DMS79 (cell line): ENCODE data around the gene ZSWIM3.
"Not testable (repeated sequence)": the region's sequence is repeated elsewhere in the genome, so short reads cannot be mapped to it uniquely, and the experiment has no call there.

Experiments used
- DNase-seq: peaks from one replicate; lab custom pipeline; 2025; lab: John Stamatoyannopoulos, UW

ZSWIM3 gene

GRCh38 chr20:45857114-45857881, at the start of gene ZSWIM3, which contains the start of gene ACOT8:
ZSWIM3 (plus strand) TSS chr20:45857614; CDS start chr20:45857826, 212 bp downstream.
ACOT8 (minus strand) TSS chr20:45857392; CDS start chr20:45857315, 77 bp downstream.
- DNase-seq: peak; percentile 91

DNA sequence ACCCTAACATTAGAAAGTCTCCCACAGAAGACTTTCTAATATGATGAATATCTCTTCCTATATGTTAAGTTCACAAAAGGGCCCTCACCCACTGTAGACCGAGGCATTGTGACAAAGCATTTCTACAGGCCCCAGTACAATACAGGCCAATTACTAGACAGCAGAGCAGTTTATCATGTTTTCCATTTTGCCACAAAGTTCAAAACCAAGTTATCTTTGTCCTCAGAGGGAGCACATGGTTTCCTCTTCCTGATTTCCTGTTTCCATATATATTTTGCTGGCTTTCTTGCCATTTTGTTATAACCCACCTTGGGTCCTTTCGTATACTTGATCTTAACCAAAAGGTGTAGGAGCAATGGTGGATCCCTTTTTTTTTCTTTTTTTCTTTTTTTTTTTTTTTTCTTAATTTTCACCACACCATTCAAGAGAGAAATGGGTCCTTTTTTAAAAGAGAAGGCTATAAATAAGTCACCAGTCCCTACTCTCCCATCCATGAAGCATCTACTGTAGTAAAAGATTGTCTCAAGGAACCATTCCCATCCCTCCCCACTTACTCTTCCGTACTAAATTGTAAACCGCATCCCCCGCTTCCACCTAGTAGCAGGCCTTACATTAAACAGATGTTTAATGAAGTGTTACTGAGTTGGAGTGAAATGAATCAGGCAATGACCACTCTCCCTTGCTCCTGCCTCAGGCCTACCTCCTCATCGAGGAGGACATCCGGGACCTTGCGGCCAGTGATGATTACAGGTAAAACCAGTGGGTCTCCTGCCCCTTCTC, 47.0 kb upstream of the ZSWIM3 start:
- DNase-seq: no peak

GRCh38 chr20:45812157-45813005, 45.0 kb upstream of the ZSWIM3 start, which contains the start of gene UBE2C:
UBE2C (plus strand) TSS chr20:45812644; CDS start chr20:45812696, 52 bp downstream.
- DNase-seq: peak; percentile 91

DNA sequence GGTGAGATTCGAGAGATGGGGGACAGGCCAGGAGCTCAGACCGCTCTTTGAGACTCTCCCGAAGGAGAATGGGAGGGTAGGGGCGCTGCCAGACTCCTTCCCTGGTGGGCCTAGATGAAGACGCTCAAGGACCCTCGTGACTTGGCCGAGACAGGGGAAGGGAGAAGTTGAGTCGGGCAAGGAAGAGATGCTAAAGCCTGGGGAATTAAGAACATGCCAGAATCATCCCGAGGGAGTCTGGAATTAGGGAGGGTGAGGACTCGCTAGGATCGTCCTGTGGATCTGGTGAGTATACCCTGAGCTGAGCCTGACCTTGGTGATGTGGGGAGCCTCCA, 44.4 kb upstream of the ZSWIM3 start:
- no peak for DNase-seq

DNA sequence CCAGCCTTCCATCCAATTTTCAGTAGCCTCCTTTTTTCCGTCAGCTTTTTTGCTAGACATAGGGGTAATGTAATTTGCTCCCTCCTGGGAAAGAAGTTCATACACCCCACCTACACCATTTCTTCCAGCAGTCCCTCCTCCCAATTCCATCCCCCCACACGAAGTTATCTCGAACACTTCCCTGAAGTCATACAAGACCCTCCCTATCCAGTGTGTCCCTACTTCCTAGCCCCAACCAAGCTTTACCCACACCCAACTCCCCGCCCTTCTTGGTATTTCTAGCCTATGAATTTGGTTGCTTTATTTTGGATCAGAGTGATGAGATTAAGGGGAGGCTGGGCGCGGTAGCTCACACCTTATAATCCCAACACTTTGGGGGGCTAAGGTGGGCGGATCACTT, 43.9 kb upstream of the ZSWIM3 start:
- no peak for DNase-seq

GRCh38 chr20:45814314-45814713, 43.1 kb upstream of the ZSWIM3 start:
- no peak for DNase-seq

DNA sequence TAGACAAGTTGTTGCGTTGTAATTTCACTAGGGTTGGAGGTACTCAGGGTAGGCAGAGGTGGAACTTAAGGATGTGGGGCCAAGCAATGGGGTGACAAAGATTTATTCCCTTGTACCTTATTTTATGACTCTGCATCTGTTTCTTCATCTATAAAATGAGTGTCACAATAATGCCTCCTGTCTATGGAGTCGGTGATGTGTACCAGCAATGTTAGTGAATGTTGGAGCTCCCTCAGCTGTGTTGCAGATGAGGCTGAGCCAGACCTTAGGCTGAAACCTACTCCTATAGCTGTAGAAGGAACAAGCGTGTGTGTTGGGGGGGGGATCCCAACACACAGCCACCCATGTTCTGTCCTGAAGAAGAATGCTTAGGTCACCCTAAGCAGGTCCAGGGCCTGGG, 40.5 kb upstream of the ZSWIM3 start:
- DNase-seq: no peak

GRCh38 chr20:45817376-45818194, 39.8 kb upstream of the ZSWIM3 start:
- no peak for DNase-seq

- no peak for DNase-seq
Observed at GRCh38 chr20:45818239-45818638, 39.2 kb upstream of the ZSWIM3 start.

- no peak for DNase-seq
Observed at GRCh38 chr20:45819466-45819865, 37.9 kb upstream of the ZSWIM3 start.

- no peak for DNase-seq
Observed at GRCh38 chr20:45821947-45822346, 35.5 kb upstream of the ZSWIM3 start.

- DNase-seq: peak; percentile 20
Observed at GRCh38 chr20:45822857-45823256, 34.6 kb upstream of the ZSWIM3 start.

DNA sequence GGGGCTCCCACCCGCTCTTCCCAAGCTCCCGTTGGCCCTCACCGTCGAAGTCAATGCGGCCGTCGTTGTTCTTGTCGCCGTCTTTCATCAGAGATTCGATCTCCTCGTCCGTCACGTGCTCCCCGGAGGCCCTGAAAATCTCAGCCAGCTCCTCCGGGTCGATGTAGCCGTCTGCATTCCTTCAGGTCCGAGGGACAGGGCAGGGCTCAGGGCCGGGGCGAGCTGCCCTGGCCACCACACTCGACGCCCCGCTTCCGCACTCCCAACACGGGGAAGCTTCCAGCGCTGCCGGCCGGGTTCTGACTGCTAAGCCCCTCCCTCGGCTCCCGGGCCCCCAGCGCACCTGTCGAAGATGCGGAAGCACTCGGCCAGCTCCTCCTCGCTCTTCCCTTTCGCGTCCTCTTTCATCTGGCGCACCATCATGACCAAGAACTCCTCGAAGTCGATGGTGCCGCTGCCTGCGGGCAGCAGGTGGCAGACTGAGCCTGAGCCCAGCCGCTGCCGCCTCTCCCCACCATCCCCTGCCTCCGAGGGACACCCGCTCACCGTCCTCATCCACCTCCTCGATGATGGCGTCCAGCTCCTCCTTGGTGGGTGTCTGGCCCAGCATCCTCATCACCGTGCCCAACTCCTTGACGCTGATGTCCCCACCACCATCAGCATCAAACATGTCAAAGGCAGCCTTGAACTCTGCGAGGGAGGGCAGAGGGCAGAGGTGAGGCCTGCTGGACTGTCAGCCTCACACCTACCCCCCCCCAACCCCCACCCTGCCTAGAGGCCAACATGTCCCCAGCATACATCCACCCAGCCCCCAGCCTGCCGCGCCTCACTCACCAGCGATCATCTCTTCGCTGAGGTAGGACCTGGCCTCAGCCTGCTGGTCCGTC, 33.2 kb upstream of the ZSWIM3 start:
- DNase-seq: no peak

DNA sequence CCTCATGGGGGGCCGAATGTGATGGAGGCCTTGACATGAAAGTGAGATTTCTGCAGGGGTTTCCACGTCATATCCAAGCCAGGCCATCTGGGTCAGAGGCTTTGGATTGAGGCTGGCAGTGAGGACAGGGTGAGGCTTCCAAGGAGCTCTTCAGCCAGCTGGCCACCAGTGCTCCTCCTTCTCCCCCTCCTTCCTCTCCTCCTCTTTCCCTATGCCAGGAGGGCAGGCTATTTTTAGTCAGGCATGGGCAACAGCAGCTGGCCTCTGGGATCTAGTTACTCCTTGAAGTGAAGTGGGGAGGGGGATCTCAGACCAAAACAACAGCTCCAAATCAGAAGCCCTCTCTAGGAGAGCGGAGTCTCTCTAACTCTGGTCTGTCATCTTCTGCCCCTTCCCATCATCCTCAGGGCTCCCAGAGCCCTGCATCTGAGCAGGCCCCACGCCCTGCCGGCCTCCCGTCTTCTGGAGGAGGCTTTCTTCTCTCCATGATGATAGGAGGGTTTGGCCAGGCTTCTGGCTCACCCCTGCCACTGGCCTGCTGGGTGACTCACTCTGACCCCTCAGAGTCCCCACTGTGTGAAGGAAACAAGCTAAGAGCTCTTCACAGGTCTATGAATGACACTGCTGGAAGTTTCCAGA, 30.9 kb upstream of the ZSWIM3 start:
- DNase-seq: no peak

- no peak for DNase-seq
Observed at GRCh38 chr20:45827030-45827652, 30.3 kb upstream of the ZSWIM3 start, which contains the start of gene TNNC2. TNNC2 (minus strand) TSS chr20:45827312; CDS start chr20:45827248, 64 bp downstream.

DNA sequence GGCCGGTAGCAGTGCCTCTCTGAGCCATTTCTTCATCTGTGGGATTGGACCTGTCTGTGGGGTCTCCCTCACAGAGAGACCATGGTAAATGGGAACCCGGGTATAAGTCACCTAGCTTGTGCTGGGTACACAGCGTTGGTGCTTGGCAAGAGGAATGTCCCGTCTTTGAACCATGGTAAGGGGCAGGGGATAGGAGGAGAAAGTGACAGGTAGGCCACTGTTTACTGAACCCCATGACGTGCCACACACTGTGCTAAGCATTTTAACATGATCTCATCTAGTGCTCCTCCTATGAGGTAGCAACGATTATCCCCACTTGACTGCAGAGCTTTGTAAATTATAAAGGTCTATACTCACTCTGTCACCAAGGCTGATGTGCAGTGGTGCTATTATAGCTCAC, 29.7 kb upstream of the ZSWIM3 start:
- DNase-seq: no peak

GRCh38 chr20:45828589-45828988, 28.8 kb upstream of the ZSWIM3 start:
- DNase-seq: no peak

- not testable (repeated sequence) for DNase-seq
Observed at GRCh38 chr20:45829673-45830106, 27.7 kb upstream of the ZSWIM3 start.

DNA sequence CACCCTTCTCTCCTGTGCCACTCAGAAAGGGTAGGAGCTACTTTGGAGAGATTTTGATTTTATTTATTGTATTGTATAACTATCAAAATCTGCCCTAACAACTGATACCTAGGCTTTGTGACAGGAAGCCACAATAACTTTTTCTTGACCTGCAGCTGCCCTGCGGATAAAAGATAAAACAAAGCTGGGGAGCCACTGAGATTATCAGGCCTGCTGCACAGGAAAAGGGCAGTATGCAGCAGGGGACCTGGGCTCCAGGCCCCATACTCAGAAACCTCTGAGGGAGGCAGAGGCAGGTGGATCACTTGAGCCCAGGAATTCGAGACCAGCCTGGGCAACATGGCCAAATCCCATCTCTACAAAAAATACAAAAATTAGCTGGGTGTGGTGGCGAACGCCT, 24.8 kb upstream of the ZSWIM3 start:
- DNase-seq: no peak
